Measurements from ENCODE around the gene ZNF620. TPM values are rescaled to one million over a fixed set of nuclear protein-coding genes. Genes with fewer than 3 reads are reported as not detected.
A peak's percentile ranks its signal among the peaks of the same experiment; 100 is the strongest.

Gene ZNF620
- total RNA-seq, 1 donor from 2014 or later: 18.6 TPM

- Mint-ChIP-seq H3K36me3 (ENCODE audit: unreplicated experiment) (no peaks in the 10 kb centered on the region), H3K4me1 (ENCODE audit: low read depth, unreplicated experiment) (no peaks in the 10 kb centered on the region), H3K27ac (ENCODE audit: unreplicated experiment) (no peak overlapping the region), H3K4me3 (ENCODE audit: unreplicated experiment) (no peak overlapping the region), H3K27me3 (ENCODE audit: unreplicated experiment) (peaks cover 3% of the 10 kb centered on the region), H3K9me3 (ENCODE audit: unreplicated experiment) (peaks cover 1% of the 10 kb centered on the region)
- no peak for DNase-seq
- no peak for TF ChIP-seq CTCF (IDR thresholded peaks at IDR 0.05; ENCODE audit: partially characterized antibody, unreplicated experiment)
Measured at GRCh38 chr3:40518848-40519247, 13.0 kb downstream of the ZNF620 start.

GRCh38 chr3:40521254-40521653 is 15.4 kb downstream of the ZNF620 start:
- Mint-ChIP-seq H3K36me3 (ENCODE audit: unreplicated experiment) (no peaks in the 10 kb centered on the region), H3K4me1 (ENCODE audit: low read depth, unreplicated experiment) (peaks cover 7% of the 10 kb centered on the region), H3K4me3 (ENCODE audit: unreplicated experiment) (no peak overlapping the region), H3K9me3 (ENCODE audit: unreplicated experiment) (peaks cover 3% of the 10 kb centered on the region), H3K27me3 (ENCODE audit: unreplicated experiment) (peaks cover 9% of the 10 kb centered on the region), H3K27ac (ENCODE audit: unreplicated experiment) (no peak overlapping the region)
- no peak for DNase-seq
- no peak for TF ChIP-seq CTCF (IDR thresholded peaks at IDR 0.05; ENCODE audit: partially characterized antibody, unreplicated experiment)

GRCh38 chr3:40523781-40524180 is 17.9 kb downstream of the ZNF620 start:
- H3K36me3 Mint-ChIP-seq (ENCODE audit: unreplicated experiment): no peaks in the 10 kb centered on the region
- H3K9me3 Mint-ChIP-seq (ENCODE audit: unreplicated experiment): peaks cover 3% of the 10 kb centered on the region
- H3K27ac Mint-ChIP-seq (ENCODE audit: unreplicated experiment): peak overlapping the region; percentile 56
- peaks cover 9% of the 10 kb centered on the region for H3K27me3 Mint-ChIP-seq (ENCODE audit: unreplicated experiment)
- H3K4me1 Mint-ChIP-seq (ENCODE audit: low read depth, unreplicated experiment): peaks cover 7% of the 10 kb centered on the region
- peak overlapping the region; percentile 87 for H3K4me3 Mint-ChIP-seq (ENCODE audit: unreplicated experiment)
- no peak for DNase-seq
- TF ChIP-seq CTCF (IDR thresholded peaks at IDR 0.05; ENCODE audit: partially characterized antibody, unreplicated experiment): no peak

GRCh38 chr3:40524222-40524567 is 18.4 kb downstream of the ZNF620 start:
- H3K9me3 Mint-ChIP-seq (ENCODE audit: unreplicated experiment): peaks cover 3% of the 10 kb centered on the region
- peak overlapping the region; percentile 87 for H3K4me3 Mint-ChIP-seq (ENCODE audit: unreplicated experiment)

More at GRCh38 chr3:40524222-40524567, 18.4 kb downstream of the ZNF620 start:
- H3K4me1 Mint-ChIP-seq (ENCODE audit: low read depth, unreplicated experiment): peaks cover 7% of the 10 kb centered on the region
- peak overlapping the region; percentile 89 for H3K27ac Mint-ChIP-seq (ENCODE audit: unreplicated experiment)
- no peak for TF ChIP-seq CTCF (IDR thresholded peaks at IDR 0.05; ENCODE audit: partially characterized antibody, unreplicated experiment)
- DNase-seq: no peak
- no peaks in the 10 kb centered on the region for H3K36me3 Mint-ChIP-seq (ENCODE audit: unreplicated experiment)
- H3K27me3 Mint-ChIP-seq (ENCODE audit: unreplicated experiment): peaks cover 9% of the 10 kb centered on the region
